T-helper 9 cell (primary cell): ENCODE data around the gene EIF3K.
A peak's percentile ranks its signal among the peaks of the same experiment; 100 is the strongest.

Experiments
- DNase-seq: peaks from one replicate; pipeline ENCODE4 v3.0.0-alpha.2; 2020

The EIF3K gene

GRCh38 chr19:38667661-38668171 is 48.7 kb downstream of the EIF3K start:
- DNase-seq: no peak

GRCh38 chr19:38669552-38669951 is 50.6 kb downstream of the EIF3K start:
- DNase-seq: no peak

GRCh38 chr19:38670921-38671398 is 52.0 kb downstream of the EIF3K start:
- no peak for DNase-seq

- DNase-seq: no peak
Measured at GRCh38 chr19:38671654-38672053, 52.7 kb downstream of the EIF3K start.

GRCh38 chr19:38673030-38673429 is 54.0 kb downstream of the EIF3K start:
- DNase-seq: no peak

- DNase-seq: no peak
Measured at GRCh38 chr19:38674388-38675171, 55.6 kb downstream of the EIF3K start.

- DNase-seq: no peak
Measured at GRCh38 chr19:38675611-38676010, 56.6 kb downstream of the EIF3K start.

- no peak for DNase-seq
Measured at GRCh38 chr19:38676023-38676877, 57.3 kb downstream of the EIF3K start.

- DNase-seq: no peak
Measured at GRCh38 chr19:38676878-38677646, 58.1 kb downstream of the EIF3K start.

GRCh38 chr19:38678217-38678890 is 59.4 kb downstream of the EIF3K start:
- no peak for DNase-seq

GRCh38 chr19:38678891-38679494 is 60.0 kb downstream of the EIF3K start:
- no peak for DNase-seq

GRCh38 chr19:38679839-38680238 is 60.9 kb downstream of the EIF3K start:
- no peak for DNase-seq

GRCh38 chr19:38682195-38682867 is 63.3 kb downstream of the EIF3K start:
- DNase-seq: no peak

- DNase-seq: no peak
Measured at GRCh38 chr19:38682872-38683392, 63.9 kb downstream of the EIF3K start.

GRCh38 chr19:38683393-38684077 is 64.5 kb downstream of the EIF3K start:
- DNase-seq: peak; percentile 59

GRCh38 chr19:38684078-38684861 is 65.3 kb downstream of the EIF3K start:
- DNase-seq: peak; percentile 30

GRCh38 chr19:38684862-38685665 is 66.1 kb downstream of the EIF3K start:
- DNase-seq: no peak
